Upper lobe of left lung (tissue), 4 donors: ENCODE measurements around the gene AKAP5.

Source experiments
- EP300 ChIP-seq, 4 donors: sonication (generic); formaldehyde crosslinking; IDR thresholded peaks; one replicate each; pipeline ENCODE4 v1.5.1; 2017; ENCODE audit warnings: antibody characterized with exemption in 4 of 4, control low read depth in 2 of 4
- POLR2AphosphoS5 ChIP-seq, 2 donors: sonication (generic); formaldehyde crosslinking; IDR thresholded peaks; one replicate each; pipeline ENCODE4 v1.5.1; 2017; ENCODE audit warnings: antibody characterized with exemption in 2 of 2

- no peak for TF ChIP-seq POLR2AphosphoS5 (IDR thresholded peaks at IDR 0.05)
- no peak for TF ChIP-seq EP300 (IDR thresholded peaks at IDR 0.05)
Measured at GRCh38 chr14:64442300-64442988, 22.9 kb upstream of the AKAP5 start.
